H1 (cell line): ENCODE results near the gene CEP85. TPM values are rescaled to one million over a fixed set of nuclear protein-coding genes. Genes with fewer than 3 reads are reported as not detected.
A peak's percentile ranks its signal among the peaks of the same experiment; 100 is the strongest.

ENCODE experiments used
- CTCF ChIA-PET: fragments of 300-600 bp; sonication (Branson Sonifier 250); formaldehyde crosslinking; loops from one replicate; lab custom pipeline; 2021; ENCODE audit not compliant: partially characterized antibody; lab: Charles Lee
- POLR2A ChIA-PET: fragments of 300-600 bp; sonication (Branson Sonifier 250); formaldehyde crosslinking; loops from one replicate; lab custom pipeline; 2021; ENCODE audit warnings: inconsistent platforms; ENCODE audit not compliant: partially characterized antibody; lab: Charles Lee
- DNase-seq, 2 experiments: peaks; one replicate each; pipeline versions ENCODE4 v3.0.0 to v3.0.0-alpha.2; 2010 to 2022; ENCODE audit warnings: low spot score in 2 of 2, low read depth in 1 of 2, mixed read lengths in 1 of 2
- FAIRE-seq: peaks from 2 replicates; lab custom pipeline; 2011; peaks lifted over from hg19 to GRCh38; lab: Jason Lieb, UNC
- H2AFZ ChIP-seq: 2 replicates; pipeline ENCODE4 v1.8.1; 2012; ENCODE audit warnings: low read length, inconsistent platforms
- H2AK5ac ChIP-seq: 2 replicates; pipeline ENCODE4 v1.6.1; 2013; ENCODE audit warnings: low read depth, low read length
- H2BK120ac ChIP-seq: replicated peaks from 2 replicates; pipeline ENCODE3; 2013; ENCODE audit warnings: low read depth, low read length, inconsistent platforms
- H2BK12ac ChIP-seq: 2 replicates; pipeline ENCODE4 v1.6.1; 2013; ENCODE audit warnings: low read depth, low read length
- H2BK15ac ChIP-seq: 2 replicates; pipeline ENCODE4 v1.6.1; 2013; ENCODE audit warnings: low read length
- H2BK20ac ChIP-seq: 2 replicates; pipeline ENCODE4 v1.6.1; 2013; ENCODE audit warnings: low read length
- H2BK5ac ChIP-seq: 2 replicates; pipeline ENCODE4 v1.6.1; 2013; ENCODE audit warnings: low read depth, low read length
- H3K14ac ChIP-seq: 2 replicates; pipeline ENCODE4 v1.6.1; 2013; ENCODE audit warnings: inconsistent platforms; ENCODE audit not compliant: insufficient read length
- H3K18ac ChIP-seq: 2 replicates; pipeline ENCODE4 v1.6.1; 2013; ENCODE audit warnings: low read length; ENCODE audit errors: extremely low read depth
- H3K23ac ChIP-seq: 2 replicates; pipeline ENCODE4 v1.6.1; 2013; ENCODE audit warnings: inconsistent platforms; ENCODE audit not compliant: insufficient read length
- H3K23me2 ChIP-seq: 2 replicates; pipeline ENCODE4 v1.6.1; 2013; ENCODE audit warnings: low read depth, low read length
- H3K27ac ChIP-seq: 2 replicates; pipeline ENCODE4 v1.6.1; 2011; ENCODE audit warnings: low read depth, low read length, inconsistent platforms
- H3K27me3 ChIP-seq, 4 experiments: replicated peaks in 1 of 4; 1 replicate in 1 of 4; 2 replicates in 3 of 4; pipeline versions ENCODE4 v1.6.1 to v1.8.1; 2011 to 2013; ENCODE audit warnings: low read length in 3 of 4, mild to moderate bottlenecking in 3 of 4, inconsistent platforms in 2 of 4, mixed read lengths in 2 of 4, moderate library complexity in 1 of 4; ENCODE audit not compliant: control insufficient read depth in 3 of 4, insufficient read depth in 3 of 4; ENCODE audit errors: extremely low read depth in 1 of 4
- H3K36me3 ChIP-seq, 4 experiments: 2 replicates each; pipeline versions ENCODE4 v1.6.1 to v1.8.1; 2011 to 2013; ENCODE audit warnings: mild to moderate bottlenecking in 4 of 4, low read length in 3 of 4, moderate library complexity in 2 of 4, control low read depth in 1 of 4, inconsistent platforms in 1 of 4; ENCODE audit not compliant: insufficient read depth in 4 of 4, control insufficient read depth in 2 of 4
- H3K4ac ChIP-seq: replicated peaks from 2 replicates; pipeline ENCODE3; 2013; ENCODE audit warnings: low read length, low read depth, mixed read lengths, inconsistent platforms; ENCODE audit not compliant: insufficient read length
- H3K4me1 ChIP-seq, 4 experiments: replicated peaks in 1 of 4; 1 replicate in 1 of 4; 2 replicates in 3 of 4; pipeline versions ENCODE4 v1.6.1 to v1.8.1; 2011 to 2013; ENCODE audit warnings: low read length in 3 of 4, inconsistent platforms in 2 of 4, mixed read lengths in 1 of 4; ENCODE audit not compliant: insufficient read depth in 4 of 4, control insufficient read depth in 3 of 4
- H3K4me2 ChIP-seq, 2 experiments: 2 replicates each; pipeline versions ENCODE4 v1.6.1 to v1.8.1; 2011 to 2013; ENCODE audit warnings: low read depth in 2 of 2, low read length in 2 of 2, control low read depth in 1 of 2, inconsistent platforms in 1 of 2, mild to moderate bottlenecking in 1 of 2; ENCODE audit not compliant: insufficient read depth in 1 of 2
- H3K4me3 ChIP-seq, 4 experiments: fragments of 200-600, 300-600 bp in 1 of 4; sonication (generic), shearing (Covaris generic), sonication (Bioruptor Twin) in 1 of 4; 2 replicates each; pipeline versions ENCODE4 v1.5.1 to v1.8.1; 2011 to 2016; ENCODE audit warnings: low read length in 4 of 4, low read depth in 3 of 4, control low read depth in 2 of 4, inconsistent platforms in 2 of 4, mild to moderate bottlenecking in 2 of 4, mixed read lengths in 1 of 4, moderate library complexity in 1 of 4; ENCODE audit not compliant: insufficient read depth in 2 of 4; ENCODE audit errors: extremely low read depth in 1 of 4
- H3K56ac ChIP-seq: replicated peaks from 2 replicates; pipeline ENCODE3; 2013; ENCODE audit warnings: low read depth, mild to moderate bottlenecking, mixed read lengths, low read length, inconsistent platforms; ENCODE audit not compliant: insufficient read length
- H3K79me1 ChIP-seq: 2 replicates; pipeline ENCODE4 v1.6.1; 2013; ENCODE audit warnings: low read depth, low read length, control low read depth
- H3K79me2 ChIP-seq, 2 experiments: 2 replicates each; pipeline versions ENCODE4 v1.6.1 to v1.8.1; 2012 to 2013; ENCODE audit warnings: low read length in 2 of 2, mild to moderate bottlenecking in 2 of 2, inconsistent platforms in 1 of 2; ENCODE audit not compliant: insufficient read depth in 2 of 2, control insufficient read depth in 1 of 2
- H3K9ac ChIP-seq, 4 experiments: replicated peaks in 1 of 4; 1 replicate in 1 of 4; 2 replicates in 3 of 4; pipeline versions ENCODE4 v1.6.1 to v1.8.1; 2011 to 2013; ENCODE audit warnings: low read depth in 3 of 4, low read length in 3 of 4, control low read depth in 2 of 4, mild to moderate bottlenecking in 2 of 4, moderate library complexity in 2 of 4, inconsistent platforms in 1 of 4; ENCODE audit errors: extremely low read depth in 1 of 4
- H3K9me3 ChIP-seq, 2 experiments: 2 replicates each; pipeline versions ENCODE4 v1.6.1 to v1.8.1; 2012 to 2013; ENCODE audit warnings: mild to moderate bottlenecking in 2 of 2, moderate library complexity in 2 of 2, control low read depth in 1 of 2, inconsistent platforms in 1 of 2, low read depth in 1 of 2, low read length in 1 of 2, mixed read lengths in 1 of 2; ENCODE audit not compliant: insufficient read depth in 2 of 2
- H4K20me1 ChIP-seq, 2 experiments: replicated peaks in 1 of 2; 2 replicates each; pipeline versions ENCODE3 to v1.8.1; 2011 to 2013; ENCODE audit warnings: inconsistent platforms in 2 of 2, low read length in 2 of 2, mild to moderate bottlenecking in 1 of 2; ENCODE audit not compliant: insufficient read depth in 2 of 2, control insufficient read depth in 1 of 2
- H4K5ac ChIP-seq: 2 replicates; pipeline ENCODE4 v1.6.1; 2013; ENCODE audit warnings: low read length, low read depth, mixed read lengths, inconsistent platforms; ENCODE audit not compliant: insufficient read length
- H4K8ac ChIP-seq: 2 replicates; pipeline ENCODE4 v1.8.0; 2013; ENCODE audit warnings: mild to moderate bottlenecking, moderate library complexity, low read length, inconsistent platforms; ENCODE audit not compliant: insufficient read depth; ENCODE audit errors: extremely low read depth
- H4K91ac ChIP-seq: replicated peaks from 2 replicates; pipeline ENCODE3; 2013; ENCODE audit warnings: low read length, mixed read lengths, inconsistent platforms; ENCODE audit not compliant: insufficient read length
- CHD2 ChIP-seq: IDR thresholded peaks from 2 replicates; pipeline ENCODE4 v1.6.1; 2012; ENCODE audit warnings: low read length, improper control_type of control experiment
- EP300 ChIP-seq, 2 experiments: IDR thresholded peaks; 1 replicate in 1 of 2; 2 replicates in 1 of 2; pipeline ENCODE4 v1.6.1; 2011 to 2012; ENCODE audit warnings: low read depth in 2 of 2, low read length in 2 of 2, mild to moderate bottlenecking in 2 of 2, borderline replicate concordance in 1 of 2, inconsistent platforms in 1 of 2, moderate library complexity in 1 of 2
- EZH2 ChIP-seq: fragments of 200-600 bp; sonication (generic); IDR thresholded peaks from 2 replicates; pipeline ENCODE4 v1.7.1; 2012; ENCODE audit warnings: low read depth, mild to moderate bottlenecking, moderate library complexity, low read length, inconsistent platforms; ENCODE audit not compliant: severe bottlenecking
- KDM1A ChIP-seq: fragments of 200-600, 300-600 bp; sonication (generic); IDR thresholded peaks from 2 replicates; pipeline ENCODE4 v1.7.1; 2016; ENCODE audit warnings: mild to moderate bottlenecking, low read length, borderline replicate concordance
- KDM4A ChIP-seq: IDR thresholded peaks from one replicate; pipeline ENCODE4 v1.7.1; 2012; ENCODE audit warnings: low read depth, mild to moderate bottlenecking, moderate library complexity, low read length, inconsistent platforms; ENCODE audit not compliant: severe bottlenecking
- MAFK ChIP-seq: IDR thresholded peaks from 2 replicates; pipeline ENCODE4 v1.6.1; 2012; ENCODE audit warnings: low read depth, mild to moderate bottlenecking, improper control_type of control experiment, low read length
- NANOG ChIP-seq: IDR thresholded peaks from 2 replicates; pipeline ENCODE4 v1.6.1; 2011; ENCODE audit warnings: low read length, low read depth, mild to moderate bottlenecking, inconsistent platforms; ENCODE audit not compliant: insufficient read depth, poor library complexity, severe bottlenecking
- RXRA ChIP-seq: IDR thresholded peaks from 2 replicates; pipeline ENCODE4 v1.6.1; 2011; ENCODE audit warnings: low read depth, mild to moderate bottlenecking, low read length, moderate library complexity; ENCODE audit not compliant: insufficient read depth
- SAP30 ChIP-seq: fragments of 300-600 bp; sonication (generic); IDR thresholded peaks from 2 replicates; pipeline ENCODE4 v1.7.1; 2012; ENCODE audit warnings: low read length, moderate library complexity, mild to moderate bottlenecking, inconsistent platforms; ENCODE audit not compliant: insufficient read depth, insufficient replicate concordance
- SIRT6 ChIP-seq: IDR thresholded peaks from one replicate; pipeline ENCODE4 v1.7.1; 2012; ENCODE audit warnings: low read length, inconsistent platforms
- TAF1 ChIP-seq: IDR thresholded peaks from 2 replicates; pipeline ENCODE4 v1.6.1; 2011; ENCODE audit warnings: mild to moderate bottlenecking, low read depth, low read length
- WGBS, 2 experiments: shearing (Covaris generic) in 1 of 2; methylation state at CpG; one replicate each; pipeline versions ENCODE4 v1.1.6 to v1.1.7; 2013 to 2015; ENCODE audit warnings: low lambda C conversion rate in 2 of 2, mixed read lengths in 2 of 2, inconsistent platforms in 1 of 2, low coverage in 1 of 2, missing lambda C conversion rate in 1 of 2; ENCODE audit not compliant: insufficient replicate concordance in 2 of 2, insufficient coverage in 1 of 2, insufficient read length in 1 of 2; ENCODE audit errors: extremely low coverage in 1 of 2, missing lambda C conversion rate in 1 of 2; 5-methylcytosine and 5-hydroxymethylcytosine counted together
- polyA plus RNA-seq, 7 experiments: library from polyadenylated mRNA; depleted of rRNA in 3 of 7; stranded (reverse) in 5 of 7; unstranded in 2 of 7; fragments of >200 nt in 5 of 7; fragments of 200-250 nt in 2 of 7; gene quantifications; 1 replicate in 5 of 7; 2 replicates in 1 of 7; 4 replicates in 1 of 7; pipeline versions ENCODE4 v1.2.1 to v1.2.3, GENCODE V29; 2011 to 2013; ENCODE audit warnings: missing spikeins in 2 of 7, mixed read lengths in 2 of 7
- total RNA-seq: library from RNA; stranded (reverse); fragmentation: NEBNext Ultra II Directional; extraction: Animal tissue kit (Norgen Biotek cat#: 25700); gene quantifications from 2 replicates; pipeline ENCODE4 v1.2.1, GENCODE V29; 2021

CEP85 gene
- total and polyA plus RNA-seq, 2 of the 8 experiments (the other 6 are each of a cell fraction or from before 2014, with no cell fraction given): 40.4 to 43.7 TPM

- no peak overlapping the region for H4K8ac ChIP-seq
These were observed 42.3 kb upstream of the CEP85 start for GRCh38 chr1:26191739-26192138.

More at GRCh38 chr1:26191739-26192138, 42.3 kb upstream of the CEP85 start:
- no peaks in the 10 kb centered on the region for H3K27me3 ChIP-seq
- H3K27ac ChIP-seq: no peak overlapping the region
- no peak overlapping the region for H2AFZ ChIP-seq
- H4K91ac ChIP-seq: no peak overlapping the region
- H2AK5ac ChIP-seq: no peak overlapping the region
- FAIRE-seq: no peak
- CTCF ChIA-PET: interaction anchor here (0.6 to 12.6 kb wide), 9 partner anchors 12 to 345 kb away, joined by 3 to 159 read pairs (median 9); partner anchors contain the start of genes C1orf232, CEP85, CNKSR1 and ZNF593
- no peak overlapping the region for H3K23ac ChIP-seq
- H2BK15ac ChIP-seq: no peak overlapping the region; the same call in 1 of the 2 replicates
- 82% methylated on average over 3 of the region's 3 CpGs; no CpG with 5 or more reads in 1 of the 2 experiments for WGBS, 2 experiments
- H3K4me2 ChIP-seq: no peak overlapping the region
- no peak overlapping the region for H2BK120ac ChIP-seq
- H4K5ac ChIP-seq: no peak overlapping the region
- H2BK20ac ChIP-seq: no peak overlapping the region
- H3K9me3 ChIP-seq: no peaks in the 10 kb centered on the region
- H3K9ac ChIP-seq: no peak overlapping the region
- DNase-seq: no peak
- no peak for TF ChIP-seq EP300 (IDR thresholded peaks at IDR 0.05; ENCODE audit: borderline replicate concordance in 1 of 2, low read depth in 2 of 2, low read length in 2 of 2)
- no peak for TF ChIP-seq RXRA
- TF ChIP-seq MAFK: no peak
- no peak for TF ChIP-seq KDM4A
- no peak for TF ChIP-seq EZH2
- TF ChIP-seq SAP30: no peak
- no peak for TF ChIP-seq KDM1A
- no peak for TF ChIP-seq CHD2
- no peak for TF ChIP-seq TAF1
- TF ChIP-seq NANOG: no peak
- no peak for TF ChIP-seq SIRT6
- no peak overlapping the region for H2BK12ac ChIP-seq
- H2BK5ac ChIP-seq: 0 out of 2 replicates have a peak overlapping the region, but pooled peaks have one; percentile 18
- H3K56ac ChIP-seq: no peak overlapping the region
- H3K79me2 ChIP-seq: no peaks in the 10 kb centered on the region
- POLR2A ChIA-PET: interaction anchor here (0.6 to 3.2 kb wide), 3 partner anchors 13 to 88 kb away, joined by 3 to 22 read pairs (median 4); partner anchors contain the start of genes CEP85, CNKSR1 and SH3BGRL3
- no peak overlapping the region for H3K14ac ChIP-seq
- H3K4me1 ChIP-seq: peaks cover 0 to 7% (median 2%) of the 10 kb centered on the region in 4 experiments; a peak in 3 of 7 replicates
- peak overlapping the region; percentile 44 for H3K4ac ChIP-seq
- no peak overlapping the region for H3K4me3 ChIP-seq
- 0 out of 8 replicates have a peak, but pooled peaks cover 0 to 6% (median 0%) of the 10 kb centered on the region in 4 experiments for H3K36me3 ChIP-seq
- H3K79me1 ChIP-seq: no peaks in the 10 kb centered on the region
- no peaks in the 10 kb centered on the region for H4K20me1 ChIP-seq
- no peak overlapping the region for H3K18ac ChIP-seq
- no peaks in the 10 kb centered on the region; the same call in 1 of the 2 replicates for H3K23me2 ChIP-seq
